Left ventricle myocardium inferior (tissue), 1 donor: ENCODE measurements around the gene C9orf78. TPM values are rescaled to one million over a fixed set of nuclear protein-coding genes. Genes with fewer than 3 reads are reported as not detected.

Experiments used
- DNase-seq: peaks from one replicate; pipeline ENCODE4 v3.0.0-alpha.2; 2020
- H3K27ac ChIP-seq: fragments of 200-600 bp; replicated peaks from 2 replicates; pipeline ENCODE4 v1.8.0; 2021
- H3K27me3 ChIP-seq: fragments of 200-600 bp; 2 replicates; pipeline ENCODE4 v1.8.0; 2021; ENCODE audit warnings: low read depth
- H3K36me3 ChIP-seq: fragments of 200-600 bp; 2 replicates; pipeline ENCODE4 v1.8.0; 2021
- H3K4me1 ChIP-seq: fragments of 200-600 bp; 2 replicates; pipeline ENCODE4 v1.8.0; 2021
- H3K4me3 ChIP-seq: fragments of 200-600 bp; 2 replicates; pipeline ENCODE4 v1.8.0; 2021; ENCODE audit warnings: mild to moderate bottlenecking, moderate library complexity
- H3K9me3 ChIP-seq: fragments of 200-600 bp; replicated peaks from 2 replicates; pipeline ENCODE4 v1.8.0; 2021
- intact Hi-C: fragments of 100-400 bp; cut with micrococcal nuclease; formaldehyde crosslinking; loops from one replicate; pipeline ENCODE4 v1.11.0; 2022
- total RNA-seq: library from RNA; stranded (reverse); fragmentation: NEBNext Ultra II Directional; extraction: Animal tissue kit (Norgen Biotek cat#: 25700); gene quantifications from one replicate; pipeline ENCODE4 v1.2.1, GENCODE V29; 2021
- TF ChIP-seq, protein P1 (sequence below): fragments of 200-600 bp; IDR thresholded peaks from 2 replicates; pipeline ENCODE4 v1.8.0; 2021; ENCODE audit warnings: antibody characterized with exemption, mild to moderate bottlenecking, borderline replicate concordance
- donor health status: DM: no; HTN: yes; CAD: no; lungs with severe emphysema.

The C9orf78 gene
- total RNA-seq, 1 donor from 2014 or later = 30.0 TPM

GRCh38 chr9:129865668-129866320 is 30.7 kb upstream of the C9orf78 start:
- Histone ChIP-seq H3K4me1 (peaks cover 6% of the 10 kb centered on the region), H3K36me3 (peaks cover 60% of the 10 kb centered on the region), H3K9me3 (no peaks in the 10 kb centered on the region), H3K4me3 (no peak overlapping the region), H3K27me3 (no peaks in the 10 kb centered on the region), H3K27ac (no peak overlapping the region)
- intact Hi-C loops = no loop called here
- TF ChIP-seq, protein P1, sequence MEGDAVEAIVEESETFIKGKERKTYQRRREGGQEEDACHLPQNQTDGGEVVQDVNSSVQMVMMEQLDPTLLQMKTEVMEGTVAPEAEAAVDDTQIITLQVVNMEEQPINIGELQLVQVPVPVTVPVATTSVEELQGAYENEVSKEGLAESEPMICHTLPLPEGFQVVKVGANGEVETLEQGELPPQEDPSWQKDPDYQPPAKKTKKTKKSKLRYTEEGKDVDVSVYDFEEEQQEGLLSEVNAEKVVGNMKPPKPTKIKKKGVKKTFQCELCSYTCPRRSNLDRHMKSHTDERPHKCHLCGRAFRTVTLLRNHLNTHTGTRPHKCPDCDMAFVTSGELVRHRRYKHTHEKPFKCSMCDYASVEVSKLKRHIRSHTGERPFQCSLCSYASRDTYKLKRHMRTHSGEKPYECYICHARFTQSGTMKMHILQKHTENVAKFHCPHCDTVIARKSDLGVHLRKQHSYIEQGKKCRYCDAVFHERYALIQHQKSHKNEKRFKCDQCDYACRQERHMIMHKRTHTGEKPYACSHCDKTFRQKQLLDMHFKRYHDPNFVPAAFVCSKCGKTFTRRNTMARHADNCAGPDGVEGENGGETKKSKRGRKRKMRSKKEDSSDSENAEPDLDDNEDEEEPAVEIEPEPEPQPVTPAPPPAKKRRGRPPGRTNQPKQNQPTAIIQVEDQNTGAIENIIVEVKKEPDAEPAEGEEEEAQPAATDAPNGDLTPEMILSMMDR = no peak
- no peak for DNase-seq

DNA sequence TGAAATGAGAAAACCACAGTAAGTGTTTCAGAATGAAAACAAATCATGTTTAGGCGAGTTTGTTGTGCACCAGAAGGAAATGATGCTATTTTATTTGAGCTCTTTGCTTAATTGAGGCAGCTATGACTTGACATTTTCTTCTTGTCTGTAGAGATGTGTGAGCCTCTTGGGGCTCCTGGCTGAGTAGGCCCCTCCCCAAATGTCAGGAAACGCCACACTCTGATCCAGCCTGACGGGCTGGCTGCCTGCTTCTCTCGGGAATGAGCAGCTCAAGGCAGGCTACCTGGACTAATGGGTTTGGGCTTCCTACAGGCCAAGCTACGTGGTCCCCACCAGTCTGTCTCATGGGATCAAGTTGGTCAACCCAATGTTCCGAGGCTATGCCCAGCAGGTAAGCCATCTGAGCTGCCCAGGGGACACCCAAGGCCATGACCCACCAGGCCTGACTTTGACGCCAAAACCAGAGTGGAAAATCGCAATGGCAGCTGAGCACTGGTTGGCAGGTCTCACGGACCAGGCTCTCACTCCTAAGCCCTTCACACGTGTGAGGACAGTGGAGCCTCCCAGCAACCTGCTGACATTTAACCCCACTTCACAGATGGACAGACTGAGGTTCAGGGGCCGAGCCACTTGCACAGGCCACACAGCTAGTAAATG is 30.0 kb upstream of the C9orf78 start:
- TF ChIP-seq, protein P1 = no peak
- Histone ChIP-seq H3K36me3 (peaks cover 67% of the 10 kb centered on the region), H3K9me3 (no peaks in the 10 kb centered on the region), H3K4me1 (peaks cover 6% of the 10 kb centered on the region), H3K27me3 (no peaks in the 10 kb centered on the region), H3K4me3 (no peak overlapping the region), H3K27ac (no peak overlapping the region)
- intact Hi-C loops = no loop called here
- no peak for DNase-seq

- intact Hi-C loops = no loop called here
- H3K9me3 ChIP-seq = no peaks in the 10 kb centered on the region
- TF ChIP-seq, protein P1 = no peak
- no peak overlapping the region for H3K4me3 ChIP-seq
- H3K27me3 ChIP-seq = no peaks in the 10 kb centered on the region
- H3K27ac ChIP-seq = no peak overlapping the region
- no peaks in the 10 kb centered on the region for H3K4me1 ChIP-seq
- no peak for DNase-seq
- peaks cover 71% of the 10 kb centered on the region for H3K36me3 ChIP-seq
Observed at GRCh38 chr9:129863059-129863690, 28.1 kb upstream of the C9orf78 start.

DNA sequence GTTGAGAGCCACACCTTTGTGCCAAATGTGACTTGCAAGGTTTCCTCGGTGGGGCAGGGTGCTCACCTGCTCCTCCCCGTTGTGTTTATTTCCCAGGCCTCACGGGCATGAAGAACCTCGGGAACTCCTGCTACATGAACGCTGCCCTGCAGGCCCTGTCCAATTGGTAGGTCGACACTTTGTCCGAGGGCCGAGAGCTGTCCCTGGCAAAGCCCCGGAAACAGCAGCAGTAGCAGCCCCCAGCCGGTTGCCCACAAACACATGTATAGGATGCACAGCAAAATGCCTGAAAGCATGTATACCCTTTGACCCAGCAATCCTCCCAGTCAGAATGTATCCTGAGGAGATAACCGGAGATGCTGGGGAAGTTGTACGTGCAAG is 26.4 kb upstream of the C9orf78 start:
- Histone ChIP-seq H3K4me3 (no peak overlapping the region), H3K9me3 (no peaks in the 10 kb centered on the region), H3K36me3 (peaks cover 82% of the 10 kb centered on the region), H3K27me3 (no peaks in the 10 kb centered on the region), H3K4me1 (no peaks in the 10 kb centered on the region), H3K27ac (no peak overlapping the region)
- no peak for DNase-seq
- intact Hi-C loops = no loop called here
- TF ChIP-seq, protein P1 = no peak

GRCh38 chr9:129860653-129861446 is 25.8 kb upstream of the C9orf78 start:
- Histone ChIP-seq H3K27ac (no peak overlapping the region), H3K4me1 (no peaks in the 10 kb centered on the region), H3K9me3 (no peaks in the 10 kb centered on the region), H3K4me3 (no peak overlapping the region), H3K36me3 (peaks cover 82% of the 10 kb centered on the region), H3K27me3 (no peaks in the 10 kb centered on the region)
- intact Hi-C loops = no loop called here
- no peak for DNase-seq
- TF ChIP-seq, protein P1 = no peak
